ENCODE measurements around the gene PLEKHJ1.

The PLEKHJ1 gene

GRCh38 chr19:2197270-2197669 lies 38.9 kb downstream of the PLEKHJ1 start:
- Histone ChIP-seq H3K4me2 (ENCODE audit: low read depth, low read length, poor library complexity, severe bottlenecking) (no peak overlapping the region), H2AFZ (ENCODE audit: low read length) (no peak overlapping the region), H3K9me3 (ENCODE audit: insufficient read depth, low read depth, low read length) (no peaks in the 10 kb centered on the region), H3K4me1 (ENCODE audit: insufficient read depth, low read length, poor library complexity, severe bottlenecking) (no peaks in the 10 kb centered on the region), H3K27me3 (ENCODE audit: insufficient read depth, low read length, poor library complexity, severe bottlenecking) (no peaks in the 10 kb centered on the region), H3K4me3 (ENCODE audit: low read length, poor library complexity, severe bottlenecking) (no peak overlapping the region), H3K36me3 (ENCODE audit: insufficient read depth, low read length) (peaks cover 72% of the 10 kb centered on the region; the same call in 1 of the 2 replicates), H4K20me1 (ENCODE audit: insufficient read depth, low read length, poor library complexity, severe bottlenecking) (peaks cover 33% of the 10 kb centered on the region), H3K79me2 (ENCODE audit: insufficient read depth, low read length) (peaks cover 48% of the 10 kb centered on the region; the same call in 1 of the 2 replicates), H3F3A (ENCODE audit: low read depth) (no peaks in the 10 kb centered on the region), H3K9me2 (replicated peaks; ENCODE audit: low read depth, low read length) (no peaks in the 10 kb centered on the region), H3K9ac (ENCODE audit: low read depth, low read length, poor library complexity, severe bottlenecking) (no peak overlapping the region)
- no peak for TF ChIP-seq EZH2phosphoT487 (IDR thresholded peaks at IDR 0.05; ENCODE audit: borderline replicate concordance)
- no peak for TF ChIP-seq CTCF (conservative IDR thresholded peaks at IDR 0.05; ENCODE audit: low read length)

- Histone ChIP-seq H3K4me2 (ENCODE audit: low read depth, low read length, poor library complexity, severe bottlenecking) (no peak overlapping the region), H2AFZ (ENCODE audit: low read length) (no peak overlapping the region), H3K9ac (ENCODE audit: low read depth, low read length, poor library complexity, severe bottlenecking) (no peak overlapping the region), H3K79me2 (ENCODE audit: insufficient read depth, low read length) (peaks cover 48% of the 10 kb centered on the region; the same call in 1 of the 2 replicates), H3K4me1 (ENCODE audit: insufficient read depth, low read length, poor library complexity, severe bottlenecking) (no peaks in the 10 kb centered on the region), H3K27me3 (ENCODE audit: insufficient read depth, low read length, poor library complexity, severe bottlenecking) (no peaks in the 10 kb centered on the region), H3F3A (ENCODE audit: low read depth) (no peaks in the 10 kb centered on the region), H3K9me3 (ENCODE audit: insufficient read depth, low read depth, low read length) (no peaks in the 10 kb centered on the region), H4K20me1 (ENCODE audit: insufficient read depth, low read length, poor library complexity, severe bottlenecking) (peaks cover 35% of the 10 kb centered on the region), H3K36me3 (ENCODE audit: insufficient read depth, low read length) (peaks cover 74% of the 10 kb centered on the region; the same call in 1 of the 2 replicates), H3K9me2 (replicated peaks; ENCODE audit: low read depth, low read length) (no peaks in the 10 kb centered on the region), H3K4me3 (ENCODE audit: low read length, poor library complexity, severe bottlenecking) (no peak overlapping the region)
- TF ChIP-seq EZH2phosphoT487 (IDR thresholded peaks at IDR 0.05; ENCODE audit: borderline replicate concordance) = no peak
- TF ChIP-seq CTCF (conservative IDR thresholded peaks at IDR 0.05; ENCODE audit: low read length) = no peak
Observed at GRCh38 chr19:2195914-2196313, 40.2 kb downstream of the PLEKHJ1 start.

GRCh38 chr19:2195361-2195760 lies 40.8 kb downstream of the PLEKHJ1 start:
- no peaks in the 10 kb centered on the region for H3F3A ChIP-seq (ENCODE audit: low read depth)
- no peak overlapping the region for H2AFZ ChIP-seq (ENCODE audit: low read length)
- no peak overlapping the region for H3K4me3 ChIP-seq (ENCODE audit: low read length, poor library complexity, severe bottlenecking)
- no peak overlapping the region for H3K4me2 ChIP-seq (ENCODE audit: low read depth, low read length, poor library complexity, severe bottlenecking)
- H3K36me3 ChIP-seq (ENCODE audit: insufficient read depth, low read length) = peaks cover 79% of the 10 kb centered on the region; the same call in 1 of the 2 replicates
- no peaks in the 10 kb centered on the region for H3K9me2 ChIP-seq (replicated peaks; ENCODE audit: low read depth, low read length)
- H3K9me3 ChIP-seq (ENCODE audit: insufficient read depth, low read depth, low read length) = no peaks in the 10 kb centered on the region
- peaks cover 36% of the 10 kb centered on the region for H4K20me1 ChIP-seq (ENCODE audit: insufficient read depth, low read length, poor library complexity, severe bottlenecking)
- H3K79me2 ChIP-seq (ENCODE audit: insufficient read depth, low read length) = peaks cover 48% of the 10 kb centered on the region; the same call in 1 of the 2 replicates
- TF ChIP-seq CTCF (conservative IDR thresholded peaks at IDR 0.05; ENCODE audit: low read length) (no peak), EZH2phosphoT487 (IDR thresholded peaks at IDR 0.05; ENCODE audit: borderline replicate concordance) (no peak)
- H3K27me3 ChIP-seq (ENCODE audit: insufficient read depth, low read length, poor library complexity, severe bottlenecking) = no peaks in the 10 kb centered on the region
- no peaks in the 10 kb centered on the region for H3K4me1 ChIP-seq (ENCODE audit: insufficient read depth, low read length, poor library complexity, severe bottlenecking)
- no peak overlapping the region for H3K9ac ChIP-seq (ENCODE audit: low read depth, low read length, poor library complexity, severe bottlenecking)

Data from Loucy (cell line).